GM21423 (cell line): ENCODE results near the gene CCL25.
"Not testable (repeated sequence)": the region's sequence is repeated elsewhere in the genome, so short reads cannot be mapped to it uniquely, and the experiment has no call there.

Source experiments
- ATAC-seq: cut with Tn5 transposase; IDR thresholded peaks from one replicate; pipeline ENCODE4 v1.9.1; 2021; ENCODE audit warnings: mild to moderate bottlenecking, moderate library complexity; ENCODE audit not compliant: unreplicated experiment

CCL25 gene

DNA sequence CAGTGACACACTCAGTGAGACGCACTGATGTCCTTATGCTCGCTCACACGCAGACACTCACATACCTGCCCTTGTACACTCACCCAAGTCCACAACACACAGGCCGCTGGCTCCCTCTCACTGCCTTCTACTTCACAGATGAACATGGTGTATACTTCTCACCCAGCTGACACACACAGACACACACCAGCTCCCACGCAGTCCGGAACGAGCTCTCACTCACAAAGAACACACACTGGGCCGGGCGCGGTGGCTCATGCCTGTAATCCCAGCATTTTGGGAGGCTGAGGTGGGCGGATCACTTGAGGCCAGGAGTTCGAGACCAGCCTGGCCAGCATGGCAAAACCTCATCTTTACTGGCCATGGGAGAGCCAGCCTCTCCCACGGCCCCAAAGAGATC lies 31.6 kb downstream of the CCL25 start:
- no peak for ATAC-seq

DNA sequence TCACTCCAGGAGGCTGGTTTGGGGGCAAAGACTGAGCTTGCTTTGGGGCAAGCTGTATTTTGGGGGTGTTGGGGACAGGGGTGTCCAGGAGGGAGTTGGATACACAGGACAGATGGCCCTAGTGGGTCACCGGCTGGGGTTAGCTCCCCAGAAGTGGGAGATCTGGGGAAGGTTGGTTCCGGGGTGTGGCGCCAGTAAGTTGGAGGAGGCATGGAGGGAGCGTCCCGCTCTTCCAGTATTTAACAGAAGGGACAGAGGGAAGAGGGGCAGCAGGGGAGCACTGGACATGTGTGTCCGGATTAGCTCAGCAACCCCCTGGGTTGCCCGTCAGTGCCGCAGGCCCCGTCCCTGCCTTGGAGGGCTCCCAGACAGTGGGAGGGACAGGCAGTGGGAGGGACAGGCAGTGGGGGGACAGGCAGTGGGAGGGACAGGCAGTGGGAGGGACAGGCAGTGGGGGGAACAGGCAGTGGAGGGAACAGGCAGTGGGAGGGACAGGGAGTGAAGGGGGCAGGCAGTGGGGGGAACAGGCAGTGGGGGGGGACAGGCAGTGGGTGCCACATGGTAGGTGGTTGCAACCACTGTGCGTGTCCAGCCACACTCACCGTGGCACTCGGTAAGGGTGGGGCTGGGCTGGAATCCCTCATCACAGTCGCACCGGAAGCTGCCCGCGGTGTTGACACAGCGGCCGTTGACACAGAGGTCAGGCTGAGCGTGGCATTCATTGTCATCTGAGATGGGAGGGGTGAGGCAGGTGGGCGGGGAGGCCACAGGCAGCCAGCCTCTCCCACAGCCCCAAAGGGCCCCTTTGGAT lies 33.2 kb downstream of the CCL25 start:
- no peak for ATAC-seq

DNA sequence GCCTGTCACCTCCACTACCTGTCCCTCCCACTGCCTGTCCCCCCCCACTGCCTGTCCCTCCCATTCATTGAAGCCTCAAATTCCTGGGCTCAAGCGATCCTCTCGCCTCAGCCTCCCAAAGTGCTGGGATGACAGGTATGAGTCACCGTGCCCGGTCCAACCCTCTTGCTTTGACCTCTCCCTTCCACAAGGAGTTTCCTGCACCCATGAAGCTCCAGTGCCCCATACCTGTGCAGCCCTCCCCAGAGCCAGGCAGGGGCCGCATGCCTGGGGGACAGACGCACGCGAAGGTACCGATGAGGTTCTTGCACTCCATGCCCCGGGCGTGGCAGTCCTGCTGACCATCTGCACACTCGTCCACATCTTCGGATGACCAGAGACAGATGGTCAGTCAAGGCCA lies 34.3 kb downstream of the CCL25 start:
- ATAC-seq, result no peak

DNA sequence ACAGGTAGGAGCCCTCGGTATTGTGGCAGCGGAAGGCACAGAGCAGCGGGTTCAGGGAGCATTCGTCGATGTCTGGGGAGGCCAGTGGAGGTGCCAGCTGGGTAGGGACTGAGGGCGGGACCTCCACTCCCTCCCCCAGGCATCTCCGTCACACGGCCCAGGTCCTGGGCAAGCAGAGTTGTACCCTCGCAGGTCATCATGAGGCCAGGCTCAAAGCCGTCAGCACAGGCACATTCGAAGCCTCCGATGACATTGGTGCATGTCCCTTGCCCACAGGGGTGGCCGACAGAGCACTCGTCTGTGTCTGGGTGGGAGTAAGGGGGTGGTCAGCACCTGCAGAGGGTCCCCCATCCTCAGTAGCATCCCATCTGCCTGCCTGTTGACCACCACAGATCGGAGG lies 35.3 kb downstream of the CCL25 start:
- ATAC-seq, result no peak

DNA sequence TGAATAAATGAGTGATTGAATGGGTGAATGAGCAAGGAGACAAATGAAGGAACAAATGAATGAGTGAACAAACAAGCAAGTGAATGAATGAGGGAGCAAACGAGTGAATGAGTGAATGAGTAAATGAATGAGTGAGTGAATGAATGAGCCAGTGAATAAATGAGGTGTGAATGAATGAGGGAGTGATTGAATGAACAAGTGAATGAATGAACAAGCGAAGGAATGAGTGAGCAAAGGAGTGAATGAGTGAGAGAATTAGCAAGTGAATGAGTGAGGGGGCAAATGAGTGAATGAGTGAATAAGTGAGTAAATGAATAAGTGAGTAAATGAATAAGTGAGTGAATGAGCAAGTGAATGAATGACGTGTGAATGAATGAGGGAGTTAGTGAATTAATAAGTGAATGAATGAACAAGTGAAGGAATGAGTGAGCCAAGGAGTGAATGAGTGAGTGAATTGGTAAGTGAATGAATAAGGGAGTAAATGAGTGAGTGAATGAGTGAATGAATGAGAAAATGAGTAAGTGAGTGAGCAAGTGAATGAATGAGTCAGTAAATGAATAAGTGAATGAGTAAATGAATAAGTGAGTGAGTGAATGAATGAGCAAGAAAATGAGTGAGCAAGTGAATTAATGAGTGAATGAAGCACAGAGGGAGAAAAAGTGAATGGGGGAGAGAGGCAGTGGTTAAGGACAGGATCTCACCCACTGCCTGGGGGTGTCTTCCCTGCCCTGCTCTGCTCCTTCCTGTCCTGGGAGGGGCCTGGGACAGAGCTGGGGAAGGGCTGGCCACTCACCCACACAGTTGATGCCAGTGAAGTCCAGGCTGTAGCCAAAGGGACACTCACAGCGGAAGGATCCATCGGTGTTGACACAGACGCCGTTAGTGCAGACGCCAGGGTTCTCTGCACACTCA lies 36.4 kb downstream of the CCL25 start:
- ATAC-seq, result no peak

DNA sequence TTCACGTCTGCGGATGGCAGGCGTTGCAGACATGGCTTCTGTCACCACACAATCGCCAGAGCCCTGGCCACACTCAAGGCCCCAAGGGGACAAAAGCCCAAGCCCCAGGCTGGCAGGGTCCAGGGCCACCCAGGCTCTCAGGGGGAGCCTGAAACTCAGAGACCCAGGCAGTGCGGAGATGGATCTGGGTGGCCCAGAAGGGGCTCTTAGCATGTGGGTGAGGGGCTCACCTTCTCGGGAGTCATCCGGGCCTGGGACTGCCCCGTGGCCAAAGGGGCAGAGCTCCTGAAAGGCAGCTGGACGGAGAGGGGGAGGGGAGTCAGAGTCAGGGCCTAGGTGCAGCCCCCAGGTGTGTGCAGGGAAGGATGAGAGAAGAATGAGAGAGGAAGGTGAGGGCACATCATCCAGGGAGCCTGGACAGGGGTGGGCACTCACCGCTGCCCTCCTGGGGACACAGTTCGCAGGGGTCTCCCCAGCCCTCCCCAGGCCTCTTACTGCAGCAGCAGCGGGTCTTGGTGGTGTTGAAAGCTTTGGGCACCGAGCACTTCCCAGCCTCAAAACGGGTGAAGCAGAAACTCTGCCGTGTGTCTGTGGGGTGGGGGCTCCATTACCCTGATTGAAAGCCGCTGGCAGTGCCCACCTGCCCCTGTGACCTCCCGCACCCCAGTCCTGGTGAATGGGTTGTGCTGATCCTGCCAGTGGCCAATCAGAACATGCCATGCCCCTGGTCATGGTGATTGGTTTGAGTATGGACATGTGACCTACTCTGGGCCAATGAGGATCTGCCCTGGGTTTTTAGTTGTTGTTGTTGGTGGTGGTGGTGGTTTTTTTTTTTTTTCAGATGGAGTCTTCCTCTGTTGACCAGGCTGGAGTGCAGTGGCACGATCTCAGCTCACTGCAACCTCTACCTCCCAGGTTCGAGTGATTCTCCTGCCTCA lies 37.4 kb downstream of the CCL25 start:
- ATAC-seq, result no peak

DNA sequence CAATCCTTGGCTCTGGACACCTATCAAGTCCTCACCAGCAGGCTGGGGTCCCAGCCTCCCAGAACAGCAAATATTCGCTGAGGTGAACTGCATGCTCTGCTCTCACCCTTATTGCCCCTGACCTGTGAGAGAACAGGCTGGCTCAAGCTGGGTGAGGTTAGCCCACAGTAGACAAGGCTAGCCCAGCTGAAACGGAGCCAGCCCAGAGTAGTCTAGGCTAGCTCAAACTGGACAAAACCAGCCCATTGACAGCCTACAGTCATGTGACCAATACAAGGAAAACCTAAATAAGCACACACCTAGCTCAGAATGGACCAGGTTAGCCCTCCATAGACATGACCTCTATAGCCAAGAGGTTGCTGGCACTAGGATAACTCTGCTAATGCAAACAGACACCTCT lies 38.4 kb downstream of the CCL25 start:
- ATAC-seq, result no peak

DNA sequence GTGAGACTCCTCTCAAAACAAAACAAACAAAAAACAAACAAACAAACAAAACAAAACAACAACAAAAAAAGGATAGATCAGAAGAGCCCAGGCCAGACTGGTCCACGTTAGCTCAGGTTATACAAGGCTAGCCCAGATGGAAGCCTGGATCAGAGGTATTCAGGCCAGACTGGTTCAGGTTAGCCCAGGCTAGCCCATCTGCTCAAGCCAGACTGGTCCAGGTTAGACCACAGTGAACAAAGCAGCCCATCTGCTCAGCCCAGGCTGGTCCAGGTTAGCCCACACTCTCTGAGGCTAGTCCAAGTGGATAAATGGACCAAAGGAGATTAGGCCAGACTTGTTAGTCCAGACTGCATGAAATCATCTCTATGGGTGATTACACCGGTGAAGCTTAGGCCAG lies 41.2 kb downstream of the CCL25 start:
- no peak for ATAC-seq

DNA sequence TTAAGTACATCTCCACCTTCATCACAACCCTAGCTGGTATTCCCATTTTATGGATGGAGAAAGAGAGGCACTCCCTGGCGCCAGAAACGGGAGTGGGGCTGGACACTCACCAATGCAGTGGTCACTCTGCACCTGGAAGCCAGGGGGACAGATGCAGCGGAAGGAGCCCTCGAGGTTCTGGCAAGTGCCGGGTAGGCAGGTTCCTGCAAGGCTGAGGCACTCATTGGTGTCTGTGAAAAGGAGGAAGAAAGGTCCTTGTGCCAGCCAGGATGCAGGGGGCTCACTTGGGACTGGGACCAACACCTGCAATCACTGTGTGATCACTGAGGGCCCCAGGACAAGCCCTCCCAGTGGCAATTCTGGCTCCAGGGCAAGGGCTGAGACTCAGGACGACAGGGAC lies 41.8 kb downstream of the CCL25 start:
- ATAC-seq, result no peak

DNA sequence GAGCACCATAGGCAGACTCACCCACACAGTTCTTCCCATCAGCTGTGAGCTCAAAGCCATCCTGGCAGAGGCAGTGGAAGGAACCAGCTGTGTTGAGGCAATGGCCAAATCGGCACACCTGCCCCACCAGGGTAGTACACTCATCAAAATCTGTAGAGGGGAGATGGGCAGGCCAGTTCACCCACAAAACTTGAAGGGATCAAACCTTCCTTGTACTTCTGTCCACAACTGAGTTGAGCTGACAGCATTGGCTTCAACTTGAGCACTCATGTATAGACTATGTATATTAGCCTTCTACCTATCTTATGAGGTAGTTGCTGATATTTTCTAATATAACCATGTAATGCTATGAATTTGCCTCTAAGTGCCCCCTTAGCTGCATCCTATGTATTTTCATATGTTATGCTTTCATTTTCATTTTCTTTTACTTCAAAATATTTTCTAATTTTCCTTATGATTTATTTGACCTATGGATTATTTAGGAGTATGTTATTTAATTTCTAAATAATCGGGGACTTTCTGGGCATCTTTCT lies 42.9 kb downstream of the CCL25 start:
- no peak for ATAC-seq

DNA sequence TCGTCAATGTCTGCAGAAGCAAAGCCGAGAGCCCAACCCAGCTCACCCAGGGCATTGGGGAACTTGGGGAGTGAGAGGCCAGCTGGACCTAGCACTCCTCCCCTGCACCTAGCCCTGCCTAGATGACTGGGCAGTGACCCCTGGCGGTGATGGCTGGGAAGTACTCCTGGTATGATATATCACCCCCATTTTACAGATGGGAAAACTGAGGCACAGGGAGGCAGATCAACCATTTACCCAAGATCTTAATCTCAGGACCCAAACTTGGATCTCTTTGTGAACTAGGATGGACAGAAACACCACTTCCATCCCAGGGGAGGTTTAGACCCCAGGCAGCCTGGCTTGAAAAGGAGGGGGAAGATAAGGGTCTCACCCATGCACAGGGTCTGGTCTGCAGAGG lies 43.5 kb downstream of the CCL25 start:
- ATAC-seq, result no peak

DNA sequence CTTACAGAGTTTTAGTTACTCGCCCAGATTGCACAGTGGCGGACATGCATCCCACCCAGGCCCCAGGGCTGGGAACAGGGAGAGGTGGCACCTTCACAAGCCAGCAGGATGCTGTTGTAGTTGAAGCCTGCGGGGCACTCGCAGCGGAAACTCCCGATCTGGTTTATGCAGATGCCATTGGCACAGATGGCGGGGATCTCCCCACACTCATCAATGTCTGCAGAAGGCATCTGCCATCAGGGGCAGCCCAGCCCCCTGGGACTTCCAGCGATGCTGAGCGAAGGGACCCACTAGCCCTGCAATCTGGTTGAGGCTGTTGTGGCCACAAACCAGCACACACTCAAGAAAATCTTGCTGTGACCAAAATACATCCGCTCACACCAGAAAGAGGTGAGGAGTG lies 44.6 kb downstream of the CCL25 start:
- no peak for ATAC-seq

DNA sequence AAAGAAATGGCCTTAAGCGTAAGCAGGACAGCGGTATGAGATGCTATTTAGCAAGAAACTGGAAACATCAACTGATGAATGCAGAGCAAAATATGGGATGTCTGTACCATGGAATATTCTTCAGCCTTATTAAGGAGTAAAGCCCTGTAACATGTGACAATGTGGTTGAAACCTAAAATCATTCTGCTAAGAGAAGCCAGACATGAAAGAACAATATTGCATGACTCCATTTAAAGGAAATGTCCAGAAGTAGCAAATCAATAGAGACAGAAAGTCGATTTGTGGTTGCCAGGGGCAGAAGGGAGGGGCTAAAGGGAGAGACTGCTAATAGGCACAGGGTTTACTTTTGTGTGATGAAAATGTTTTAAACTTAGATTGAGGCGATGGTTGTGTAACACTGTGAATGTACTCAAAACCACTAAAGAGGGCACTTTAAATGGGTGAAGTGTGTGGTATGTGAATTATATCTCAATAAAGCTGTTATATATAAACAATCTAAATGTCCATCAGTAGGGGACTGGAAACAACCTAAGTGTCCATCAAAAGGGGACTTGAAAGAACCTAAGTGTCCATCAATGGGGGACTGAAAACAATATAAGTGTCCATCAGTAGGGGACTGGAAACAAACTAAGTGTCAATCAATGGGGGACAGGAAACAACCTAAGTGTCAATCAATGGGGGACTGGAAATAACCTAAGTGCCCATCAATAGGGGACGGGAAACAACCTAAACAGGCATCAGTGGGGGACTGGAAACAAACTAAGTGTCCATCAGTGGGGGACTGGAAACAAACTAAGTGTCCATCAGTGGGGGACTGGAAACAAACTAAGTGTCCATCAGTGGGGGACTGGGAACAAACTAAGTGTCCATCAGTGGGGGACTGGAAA lies 45.4 kb downstream of the CCL25 start:
- ATAC-seq, result no peak

DNA sequence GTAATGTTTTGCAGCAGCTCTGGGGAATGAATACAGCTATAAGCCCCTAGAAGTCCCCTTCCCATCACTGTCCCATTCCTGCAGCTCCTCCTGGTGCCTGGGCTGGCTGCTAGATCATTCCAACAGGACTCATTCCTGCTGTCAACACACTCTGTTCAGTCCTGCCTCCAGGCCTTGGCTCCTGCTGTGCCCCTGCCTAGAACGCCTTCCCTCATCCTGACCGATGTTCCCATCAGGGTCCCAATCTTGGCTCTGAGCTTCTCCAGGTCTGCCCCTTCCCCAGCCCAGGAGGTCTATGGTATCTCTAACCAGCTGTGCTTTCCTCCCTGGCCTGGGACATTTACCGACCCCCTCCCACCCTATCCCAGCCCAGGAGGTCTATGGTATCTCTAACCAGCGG lies 48.8 kb downstream of the CCL25 start:
- ATAC-seq, result no peak

DNA sequence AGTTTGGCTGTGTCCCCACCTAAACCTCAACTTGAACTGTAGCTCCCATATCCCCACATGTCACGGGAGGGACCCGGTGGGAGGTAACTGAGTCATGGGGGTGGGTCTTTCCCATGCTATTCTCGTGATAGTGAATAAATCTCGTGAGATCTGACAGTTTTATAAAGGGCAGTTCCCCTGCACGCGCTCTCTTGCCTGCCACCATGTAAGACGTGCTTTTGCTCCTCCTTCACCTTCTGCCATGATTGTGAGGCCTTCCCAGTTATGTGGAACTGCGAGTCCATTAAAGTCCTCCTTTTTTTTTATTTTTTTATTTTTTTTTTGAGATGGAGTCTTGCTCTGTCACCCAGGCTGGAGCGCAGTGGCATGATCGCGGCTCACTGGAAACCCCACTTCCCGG lies 49.4 kb downstream of the CCL25 start:
- ATAC-seq, result not testable (repeated sequence)

DNA sequence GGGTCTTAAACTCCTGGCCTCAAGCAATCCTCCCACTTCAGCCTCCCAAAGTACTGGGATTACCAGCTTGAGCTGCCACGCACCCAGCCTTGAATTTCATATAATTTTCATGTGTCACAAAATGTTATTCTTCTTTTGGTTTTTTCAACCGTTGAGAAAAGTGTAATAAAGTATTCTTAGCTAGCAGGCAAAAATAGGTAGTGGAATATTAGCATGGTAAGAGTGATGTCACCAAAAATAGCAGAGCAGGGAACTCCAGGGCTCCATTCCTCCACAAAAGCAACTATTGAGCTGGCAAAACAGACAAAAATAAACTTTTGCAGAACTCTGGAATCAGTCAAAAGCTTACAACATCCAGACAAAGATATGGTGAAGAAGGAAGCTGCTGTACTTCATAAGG lies 52.9 kb downstream of the CCL25 start:
- ATAC-seq, result no peak

DNA sequence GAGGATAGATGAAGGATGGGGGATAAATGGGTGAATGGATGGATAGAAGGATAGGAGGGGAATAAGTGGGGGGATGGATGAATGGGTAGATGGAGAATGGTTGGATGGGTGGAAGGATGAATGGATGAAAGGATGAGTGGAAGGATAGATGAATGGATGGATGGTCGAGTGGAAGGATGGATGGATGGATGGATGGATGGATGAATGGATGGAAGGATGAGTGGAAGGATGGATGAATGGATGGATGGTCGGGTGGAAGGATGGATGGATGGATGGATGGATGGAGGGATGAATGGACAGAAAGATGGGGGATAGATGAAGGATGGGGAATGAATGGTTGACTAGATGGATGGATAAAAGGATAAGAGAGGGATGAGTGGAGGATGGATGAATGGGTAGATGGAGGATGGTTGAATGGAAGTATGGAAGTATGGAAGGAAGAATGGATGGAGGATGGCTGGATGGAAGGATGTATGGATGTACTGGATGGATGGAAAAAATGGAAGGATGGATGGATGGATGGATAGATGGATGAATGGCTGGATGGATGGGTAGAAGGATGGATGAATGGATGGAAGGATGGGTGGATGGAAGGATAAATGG lies 54.8 kb downstream of the CCL25 start:
- no peak for ATAC-seq

DNA sequence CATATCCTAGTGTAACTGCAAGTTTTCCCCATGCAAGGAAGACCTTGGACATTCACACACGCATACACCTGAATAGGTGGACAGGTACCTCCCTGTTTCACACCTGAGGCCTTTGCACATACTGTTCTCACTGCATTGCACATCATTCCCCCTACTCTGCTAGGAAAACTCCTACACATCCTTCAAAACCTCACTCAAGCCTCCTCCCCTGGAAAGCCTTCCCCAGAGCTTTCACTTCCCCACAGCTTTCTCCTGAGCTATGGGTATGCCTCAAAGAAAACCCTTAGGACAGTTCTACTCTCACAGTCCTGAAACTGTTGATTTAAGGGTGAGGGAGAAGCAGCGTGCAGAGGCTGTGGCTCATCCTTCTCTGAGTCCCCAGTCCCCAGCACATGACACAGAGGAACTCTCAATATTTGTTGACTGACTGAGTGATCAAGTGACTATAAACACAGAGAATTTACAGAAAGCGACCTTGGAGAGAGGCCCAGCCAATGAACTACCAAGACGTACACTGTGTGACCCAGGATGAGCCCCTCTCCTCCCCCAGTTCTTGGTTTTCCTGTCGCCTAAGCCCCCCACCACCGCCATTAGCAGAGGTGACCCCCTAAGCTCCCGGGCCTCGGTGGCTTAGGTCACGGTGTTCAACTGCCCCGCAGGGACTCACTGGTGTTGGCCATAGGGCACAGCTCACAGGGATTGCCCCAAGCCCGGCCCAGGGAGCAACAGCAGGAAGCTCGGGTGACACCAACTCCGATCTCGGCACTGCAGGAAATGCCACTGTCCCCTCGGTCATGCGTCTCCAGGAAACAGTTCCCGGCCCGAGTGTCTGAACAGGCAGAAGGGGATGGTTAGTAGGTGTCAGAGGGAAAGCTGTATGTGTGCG lies 56.2 kb downstream of the CCL25 start:
- ATAC-seq, result no peak
